ENCODE measurements around the gene AVPR1A.

The AVPR1A gene

GRCh38 chr12:63093711-63094110 is 57.3 kb downstream of the AVPR1A start:
- DNase-seq: no peak

- DNase-seq: no peak
These were observed 57.9 kb downstream of the AVPR1A start for GRCh38 chr12:63093084-63093483.

All from DMS 273 treated with DMSO at 0.1 percent for 48 hours (cell line).